Thyroid gland (tissue), 4 donors: ENCODE results near the gene CSK.

Experiments used
- POLR2A ChIP-seq, 2 donors: fragments of 450-650 bp; IDR thresholded peaks; one replicate each; pipeline ENCODE4 v1.6.1; 2017; ENCODE audit warnings: antibody characterized with exemption in 2 of 2, mild to moderate bottlenecking in 2 of 2, moderate library complexity in 1 of 2
- TF ChIP-seq, protein P1 (sequence below), 6 experiments: fragments of 200-600 bp in 3 of 6; fragments of 450-650 bp in 3 of 6; sonication (generic) in 3 of 6; IDR thresholded peaks; one replicate each; pipeline ENCODE4 v1.5.1; 2016 to 2019; ENCODE audit warnings: antibody characterized with exemption in 6 of 6, mild to moderate bottlenecking in 2 of 6, inconsistent platforms in 1 of 6, moderate library complexity in 1 of 6

DNA sequence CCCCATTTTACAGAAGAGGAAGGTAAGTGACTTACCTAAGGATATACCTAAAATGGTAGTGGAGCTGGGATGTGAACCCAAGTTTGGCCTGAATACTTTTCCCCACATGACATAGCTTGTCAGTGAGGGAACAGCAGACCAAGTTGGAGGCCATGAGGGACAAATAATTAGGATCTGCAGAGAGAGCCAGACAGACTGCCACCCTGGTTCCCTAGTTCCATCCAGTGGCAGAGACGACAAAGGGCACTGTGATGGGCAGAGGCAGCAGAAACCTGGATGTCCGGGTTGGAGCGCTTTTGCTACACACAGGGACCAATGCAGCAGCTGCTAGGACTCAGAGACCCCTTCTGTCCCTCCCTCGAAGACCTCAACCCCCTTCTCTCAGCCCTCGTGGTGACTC lies 45.7 kb downstream of the CSK start:
- TF ChIP-seq, protein P1, sequence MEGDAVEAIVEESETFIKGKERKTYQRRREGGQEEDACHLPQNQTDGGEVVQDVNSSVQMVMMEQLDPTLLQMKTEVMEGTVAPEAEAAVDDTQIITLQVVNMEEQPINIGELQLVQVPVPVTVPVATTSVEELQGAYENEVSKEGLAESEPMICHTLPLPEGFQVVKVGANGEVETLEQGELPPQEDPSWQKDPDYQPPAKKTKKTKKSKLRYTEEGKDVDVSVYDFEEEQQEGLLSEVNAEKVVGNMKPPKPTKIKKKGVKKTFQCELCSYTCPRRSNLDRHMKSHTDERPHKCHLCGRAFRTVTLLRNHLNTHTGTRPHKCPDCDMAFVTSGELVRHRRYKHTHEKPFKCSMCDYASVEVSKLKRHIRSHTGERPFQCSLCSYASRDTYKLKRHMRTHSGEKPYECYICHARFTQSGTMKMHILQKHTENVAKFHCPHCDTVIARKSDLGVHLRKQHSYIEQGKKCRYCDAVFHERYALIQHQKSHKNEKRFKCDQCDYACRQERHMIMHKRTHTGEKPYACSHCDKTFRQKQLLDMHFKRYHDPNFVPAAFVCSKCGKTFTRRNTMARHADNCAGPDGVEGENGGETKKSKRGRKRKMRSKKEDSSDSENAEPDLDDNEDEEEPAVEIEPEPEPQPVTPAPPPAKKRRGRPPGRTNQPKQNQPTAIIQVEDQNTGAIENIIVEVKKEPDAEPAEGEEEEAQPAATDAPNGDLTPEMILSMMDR (IDR thresholded peaks at IDR 0.05) = no peak
- no peak for TF ChIP-seq POLR2A (IDR thresholded peaks at IDR 0.05)
